ENCODE measurements around the gene DIPK1A. TPM values are rescaled to one million over a fixed set of nuclear protein-coding genes. Genes with fewer than 3 reads are reported as not detected.

The DIPK1A gene
- total RNA-seq, 1 experiment from 2014 or later: 1.2 TPM

GRCh38 chr1:92879316-92879968, 81.8 kb downstream of the DIPK1A start:
- DNase-seq (ENCODE audit: low read depth, low spot score) (no peak), ATAC-seq (no peak)
- no peaks in the 10 kb centered on the region for H3K9me3 ChIP-seq (ENCODE audit: control insufficient read depth, insufficient read depth, low read depth, low read length)
- no peaks in the 10 kb centered on the region for H3K36me3 ChIP-seq (ENCODE audit: control insufficient read depth, insufficient read depth, low read length)
- H3K27me3 ChIP-seq (ENCODE audit: control insufficient read depth, insufficient read depth, low read length): no peaks in the 10 kb centered on the region
- no peak overlapping the region for H3K27ac ChIP-seq (ENCODE audit: low read length)
- no TSS peak for BruUV-seq (replicated peaks)
- no peak for TF ChIP-seq CTCF (IDR thresholded peaks at IDR 0.05)
- no peak for TF ChIP-seq REST (IDR thresholded peaks at IDR 0.05; ENCODE audit: insufficient read depth in 1 of 2, low read depth in 2 of 2, low read length in 1 of 2)
- no peak for TF ChIP-seq SIN3A (IDR thresholded peaks at IDR 0.05; ENCODE audit: borderline replicate concordance, insufficient read depth, low read depth, low read length)
- TF ChIP-seq TCF7L2 (IDR thresholded peaks at IDR 0.05; ENCODE audit: low read depth, low read length): no peak
- no peak for TF ChIP-seq POLR2AphosphoS5 (IDR thresholded peaks at IDR 0.05; ENCODE audit: low read depth, low read length)
- ChIA-PET CTCF (no interaction called here), POLR2A (interaction anchor here (0.7 kb wide), 1 partner anchor 64 kb away, joined by 3 read pairs; no protein-coding TSS in a partner anchor)
- no peak overlapping the region for H3K4me3 ChIP-seq (ENCODE audit: low read depth in 2 of 2, low read length in 2 of 2)
- intact Hi-C loops (cut with micrococcal nuclease; ENCODE audit: unreplicated experiment) (no loop called here), in situ Hi-C loops (cut with HindIII; ENCODE audit: low pct_unique_long_range_greater_than_20kb, low sequenced_read_pairs) (no loop called here)
- H3K4me1 ChIP-seq (ENCODE audit: control insufficient read depth, insufficient read depth, low read length): no peaks in the 10 kb centered on the region

- no peaks in the 10 kb centered on the region for H3K9me3 ChIP-seq (ENCODE audit: control insufficient read depth, insufficient read depth, low read depth, low read length)
- no peak overlapping the region for H3K4me3 ChIP-seq (ENCODE audit: low read depth in 2 of 2, low read length in 2 of 2)
- no peaks in the 10 kb centered on the region for H3K36me3 ChIP-seq (ENCODE audit: control insufficient read depth, insufficient read depth, low read length)
- in situ Hi-C loops (cut with HindIII; ENCODE audit: low pct_unique_long_range_greater_than_20kb, low sequenced_read_pairs): no loop called here
- ChIA-PET POLR2A (no interaction called here), CTCF (no interaction called here)
- H3K27ac ChIP-seq (ENCODE audit: low read length): no peak overlapping the region
- ATAC-seq: no peak
- no TSS peak for BruUV-seq (replicated peaks)
- no peak for DNase-seq (ENCODE audit: low read depth, low spot score)
- intact Hi-C loops (cut with micrococcal nuclease; ENCODE audit: unreplicated experiment): no loop called here
- TF ChIP-seq REST (IDR thresholded peaks at IDR 0.05; ENCODE audit: insufficient read depth in 1 of 2, low read depth in 2 of 2, low read length in 1 of 2): no peak
- TF ChIP-seq POLR2AphosphoS5 (IDR thresholded peaks at IDR 0.05; ENCODE audit: low read depth, low read length): no peak
- no peak for TF ChIP-seq SIN3A (IDR thresholded peaks at IDR 0.05; ENCODE audit: borderline replicate concordance, insufficient read depth, low read depth, low read length)
- TF ChIP-seq CTCF (IDR thresholded peaks at IDR 0.05): no peak
- TF ChIP-seq TCF7L2 (IDR thresholded peaks at IDR 0.05; ENCODE audit: low read depth, low read length): no peak
- no peaks in the 10 kb centered on the region for H3K4me1 ChIP-seq (ENCODE audit: control insufficient read depth, insufficient read depth, low read length)
- H3K27me3 ChIP-seq (ENCODE audit: control insufficient read depth, insufficient read depth, low read length): no peaks in the 10 kb centered on the region
These were observed 83.5 kb downstream of the DIPK1A start for GRCh38 chr1:92877792-92878191.

Measured in Panc1 (cell line).